ENCODE data around the gene ADARB1.

Gene ADARB1

DNA sequence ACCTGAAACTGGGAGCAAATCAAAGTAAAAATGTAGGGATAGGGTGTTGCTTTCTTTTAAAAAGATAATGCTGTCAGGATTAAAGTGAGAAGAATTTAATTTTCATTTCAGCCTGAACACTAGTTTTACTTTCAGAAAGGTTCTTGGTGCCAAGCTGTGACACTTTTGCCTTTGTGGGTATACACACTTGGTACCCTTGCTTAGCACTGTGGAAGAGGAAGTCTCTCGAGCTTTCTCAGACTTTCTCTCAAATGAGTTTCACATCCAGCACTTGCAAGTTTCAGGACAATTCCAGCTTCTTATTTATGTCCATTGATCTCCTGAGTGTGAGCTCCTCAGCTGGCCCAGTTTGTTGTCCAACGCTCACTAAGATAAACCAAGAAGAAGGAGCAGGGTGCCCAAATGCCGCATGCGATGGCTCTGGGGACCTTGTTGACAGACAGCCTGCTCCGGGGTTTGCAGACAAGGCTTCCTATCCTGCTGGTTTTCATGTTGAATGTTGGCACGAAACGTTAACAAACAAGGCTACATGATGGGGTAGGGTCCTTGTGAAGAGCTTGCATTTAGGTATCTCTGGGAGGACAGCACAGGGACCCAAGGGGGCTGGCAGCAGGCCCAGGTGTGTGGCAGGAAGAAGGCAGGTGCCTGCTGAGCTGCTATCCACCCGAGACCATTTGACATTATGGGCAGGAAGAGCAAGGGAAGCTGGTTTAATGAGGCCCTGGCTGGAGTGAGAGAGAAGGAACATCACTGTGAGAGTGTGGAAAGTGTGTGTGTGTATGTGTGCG is 133.7 kb downstream of the ADARB1 start:
- TF ChIP-seq, protein P1, sequence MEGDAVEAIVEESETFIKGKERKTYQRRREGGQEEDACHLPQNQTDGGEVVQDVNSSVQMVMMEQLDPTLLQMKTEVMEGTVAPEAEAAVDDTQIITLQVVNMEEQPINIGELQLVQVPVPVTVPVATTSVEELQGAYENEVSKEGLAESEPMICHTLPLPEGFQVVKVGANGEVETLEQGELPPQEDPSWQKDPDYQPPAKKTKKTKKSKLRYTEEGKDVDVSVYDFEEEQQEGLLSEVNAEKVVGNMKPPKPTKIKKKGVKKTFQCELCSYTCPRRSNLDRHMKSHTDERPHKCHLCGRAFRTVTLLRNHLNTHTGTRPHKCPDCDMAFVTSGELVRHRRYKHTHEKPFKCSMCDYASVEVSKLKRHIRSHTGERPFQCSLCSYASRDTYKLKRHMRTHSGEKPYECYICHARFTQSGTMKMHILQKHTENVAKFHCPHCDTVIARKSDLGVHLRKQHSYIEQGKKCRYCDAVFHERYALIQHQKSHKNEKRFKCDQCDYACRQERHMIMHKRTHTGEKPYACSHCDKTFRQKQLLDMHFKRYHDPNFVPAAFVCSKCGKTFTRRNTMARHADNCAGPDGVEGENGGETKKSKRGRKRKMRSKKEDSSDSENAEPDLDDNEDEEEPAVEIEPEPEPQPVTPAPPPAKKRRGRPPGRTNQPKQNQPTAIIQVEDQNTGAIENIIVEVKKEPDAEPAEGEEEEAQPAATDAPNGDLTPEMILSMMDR (conservative IDR thresholded peaks at IDR 0.05), result no peak
- no peak overlapping the region for H3K27ac ChIP-seq

DNA sequence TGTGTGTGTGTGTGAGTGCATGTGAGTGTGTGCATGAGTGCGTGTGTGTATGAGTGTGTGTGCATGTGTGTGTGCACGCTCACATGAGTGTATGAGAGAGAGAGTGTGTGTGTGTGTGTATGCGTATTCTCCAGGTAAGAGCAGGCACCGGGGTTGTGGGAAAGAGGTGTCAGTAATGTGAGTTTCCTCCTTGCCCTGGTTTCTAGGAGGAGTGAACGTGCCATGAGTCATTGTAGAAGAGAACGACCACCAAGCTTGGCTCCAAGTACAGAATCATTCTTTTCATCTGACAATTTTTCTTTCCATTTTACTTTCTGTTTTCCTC is 134.2 kb downstream of the ADARB1 start:
- TF ChIP-seq, protein P1 (conservative IDR thresholded peaks at IDR 0.05), result no peak
- H3K27ac ChIP-seq, result no peak overlapping the region

DNA sequence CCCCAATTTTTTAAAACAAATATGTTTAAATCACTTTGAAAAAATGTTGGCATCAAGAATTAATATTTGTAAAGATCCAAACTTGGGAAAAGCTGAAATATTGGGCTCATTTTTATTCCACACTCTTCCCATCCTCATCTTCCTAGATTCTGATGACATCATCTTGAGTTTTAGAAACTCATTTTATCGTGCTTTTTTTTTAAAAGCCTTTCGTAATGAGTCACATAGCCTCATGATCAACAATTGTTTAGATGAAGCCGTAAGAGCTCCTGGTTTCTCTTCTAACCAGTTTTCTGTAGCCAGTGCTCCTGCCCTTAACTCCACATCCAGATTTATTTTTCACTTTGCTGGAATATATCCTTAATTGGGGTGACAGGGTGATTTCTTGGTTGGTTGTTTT is 134.7 kb downstream of the ADARB1 start:
- TF ChIP-seq, protein P1 (conservative IDR thresholded peaks at IDR 0.05), result no peak
- no peak overlapping the region for H3K27ac ChIP-seq

DNA sequence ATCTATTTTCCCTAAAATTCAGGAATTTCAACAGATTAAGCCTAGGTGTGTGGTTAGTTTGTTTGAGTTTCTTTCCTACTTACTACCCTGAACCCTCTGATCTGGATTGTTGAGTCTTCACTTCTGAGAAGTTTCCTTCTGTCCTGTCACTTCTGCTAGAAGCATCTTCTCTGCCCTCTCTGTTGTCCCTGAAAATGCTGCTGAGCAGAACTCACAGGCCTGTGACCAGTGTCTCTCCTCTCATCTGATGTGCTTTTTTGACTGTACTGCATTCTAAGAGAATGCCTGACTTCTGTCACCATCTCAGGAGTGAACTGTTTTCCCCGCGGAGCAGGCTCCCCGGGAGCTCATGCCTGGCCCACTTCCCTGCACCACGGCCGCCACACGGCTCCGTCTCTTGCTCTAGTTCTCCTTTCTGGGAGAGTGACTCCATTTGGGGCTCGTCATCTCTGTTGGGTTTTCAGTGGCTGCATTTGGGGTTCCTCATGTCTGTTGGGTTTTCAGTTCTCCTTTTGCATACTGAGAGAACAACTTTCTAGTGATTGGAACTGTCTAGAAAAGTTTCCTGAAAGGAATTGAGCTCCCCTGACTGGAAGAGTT is 135.4 kb downstream of the ADARB1 start:
- TF ChIP-seq, protein P1 (conservative IDR thresholded peaks at IDR 0.05), result no peak
- no peak overlapping the region for H3K27ac ChIP-seq

DNA sequence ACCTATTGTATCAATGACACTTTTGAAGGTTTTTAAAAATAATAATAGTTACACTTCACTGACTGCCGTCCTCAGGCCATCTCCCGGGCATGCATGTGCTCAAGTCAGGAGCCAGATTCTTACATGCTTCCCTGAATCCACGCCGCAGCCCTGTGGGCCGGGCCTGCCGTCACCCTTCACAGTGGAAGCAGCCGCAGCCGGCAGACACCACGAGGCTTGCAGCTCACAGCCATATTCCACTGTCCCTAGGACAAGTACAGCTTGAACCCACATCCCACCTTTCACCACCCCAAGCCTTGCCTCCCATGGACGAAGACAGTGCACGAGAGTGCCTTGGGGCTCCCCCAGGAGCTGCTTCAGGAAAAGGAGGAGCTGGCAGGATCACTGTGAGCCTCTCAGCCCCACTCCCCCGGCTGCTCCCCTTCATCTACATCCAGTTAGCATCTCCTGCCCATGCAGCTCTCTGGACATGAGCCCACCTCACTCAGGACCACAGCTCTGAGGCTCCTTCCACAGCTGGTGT is 136.1 kb downstream of the ADARB1 start:
- H3K27ac ChIP-seq, result no peak overlapping the region
- TF ChIP-seq, protein P1 (conservative IDR thresholded peaks at IDR 0.05), result no peak

DNA sequence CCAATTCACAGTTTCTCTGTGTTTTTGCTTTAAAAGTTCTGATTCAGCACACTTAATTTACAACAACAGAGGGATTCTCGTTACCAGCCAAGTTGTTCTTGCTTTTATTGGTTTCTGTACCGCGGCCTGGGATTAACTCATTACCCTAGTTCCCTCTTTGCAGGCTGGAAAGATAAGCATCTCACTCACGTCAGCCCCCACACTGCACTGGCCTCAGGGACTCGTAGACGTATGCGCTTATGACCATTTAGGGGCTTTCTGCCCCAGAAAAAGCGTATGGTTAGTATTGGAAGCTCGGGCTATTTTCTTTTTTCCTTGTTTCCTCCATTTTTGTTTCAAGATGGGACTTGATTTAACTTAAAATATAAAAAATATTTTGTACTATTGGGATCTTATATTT is 137.3 kb downstream of the ADARB1 start:
- TF ChIP-seq, protein P1 (conservative IDR thresholded peaks at IDR 0.05), result no peak

DNA sequence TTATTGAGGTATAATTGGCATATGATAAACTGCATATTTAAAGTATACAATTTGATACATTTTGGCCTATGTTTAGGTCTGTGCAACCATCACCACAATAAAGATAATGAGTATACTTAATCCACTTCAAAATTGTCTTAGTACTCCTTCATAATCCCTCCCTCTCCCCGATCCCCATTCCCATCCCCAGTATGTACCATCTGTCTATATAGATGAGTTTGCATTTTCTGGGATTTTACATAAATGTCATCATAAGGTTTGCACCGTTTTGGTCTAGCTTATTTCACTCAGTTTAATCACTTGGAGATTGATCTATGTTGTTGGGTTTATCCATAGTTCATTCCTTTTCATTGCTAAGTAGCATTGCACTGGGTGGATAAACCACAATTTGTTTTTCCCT is 139.0 kb downstream of the ADARB1 start:
- TF ChIP-seq, protein P1 (conservative IDR thresholded peaks at IDR 0.05), result no peak

More for the DNA sequence above, 137.3 kb downstream of the ADARB1 start:
- H3K27ac ChIP-seq, result no peak overlapping the region

More for the DNA sequence above, 139.0 kb downstream of the ADARB1 start:
- no peak overlapping the region for H3K27ac ChIP-seq

Data from VCaP (cell line).